HG03469 (cell line): ENCODE measurements around the gene HIGD1C.

Source experiments
- ATAC-seq: cut with Tn5 transposase; IDR thresholded peaks from one replicate; pipeline ENCODE4 v1.9.1; 2021; ENCODE audit warnings: mild to moderate bottlenecking, moderate library complexity, moderate number of reproducible peaks; ENCODE audit not compliant: unreplicated experiment

The HIGD1C gene

DNA sequence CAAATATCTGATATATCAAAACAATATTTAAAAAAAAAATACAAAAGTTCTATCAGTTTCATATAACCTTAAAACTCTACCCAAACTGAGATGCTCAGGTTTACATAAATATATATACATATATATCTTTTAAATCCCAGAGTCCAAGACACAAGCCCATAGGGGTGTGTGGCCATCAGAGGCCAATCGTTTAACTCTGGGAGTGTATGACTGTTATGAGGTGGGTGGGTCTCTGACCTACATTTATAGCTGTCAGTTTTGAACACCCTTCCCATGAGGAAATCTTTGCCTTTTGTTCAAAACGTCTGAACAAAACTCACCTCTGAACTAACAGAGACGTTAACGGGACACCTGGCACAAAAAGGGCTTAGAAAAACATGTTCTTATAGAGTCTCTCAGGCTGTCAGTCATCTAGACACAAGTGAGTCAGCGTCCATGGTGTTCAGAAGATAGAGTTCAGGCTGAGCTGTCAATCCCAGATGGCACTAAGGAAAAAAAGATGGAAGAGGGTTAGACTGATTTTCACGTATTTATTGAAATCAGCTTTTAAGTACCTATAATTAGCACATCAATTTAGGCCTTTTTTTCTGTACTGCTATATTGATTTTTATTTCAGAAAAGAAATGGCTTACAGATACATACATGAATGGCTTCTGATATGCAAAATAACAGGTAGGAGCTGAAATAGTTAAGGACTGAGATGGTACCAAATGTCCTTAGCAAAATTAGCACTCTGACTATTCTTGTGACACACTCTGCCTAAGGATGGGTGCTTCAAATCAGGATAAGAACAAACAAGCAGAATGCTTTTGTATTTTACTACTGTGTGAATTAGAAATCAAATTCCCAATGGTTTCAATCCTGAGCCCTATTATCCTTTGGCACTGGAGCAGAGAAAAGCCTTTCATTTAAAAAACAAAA, 29.2 kb downstream of the HIGD1C start:
- no peak for ATAC-seq

DNA sequence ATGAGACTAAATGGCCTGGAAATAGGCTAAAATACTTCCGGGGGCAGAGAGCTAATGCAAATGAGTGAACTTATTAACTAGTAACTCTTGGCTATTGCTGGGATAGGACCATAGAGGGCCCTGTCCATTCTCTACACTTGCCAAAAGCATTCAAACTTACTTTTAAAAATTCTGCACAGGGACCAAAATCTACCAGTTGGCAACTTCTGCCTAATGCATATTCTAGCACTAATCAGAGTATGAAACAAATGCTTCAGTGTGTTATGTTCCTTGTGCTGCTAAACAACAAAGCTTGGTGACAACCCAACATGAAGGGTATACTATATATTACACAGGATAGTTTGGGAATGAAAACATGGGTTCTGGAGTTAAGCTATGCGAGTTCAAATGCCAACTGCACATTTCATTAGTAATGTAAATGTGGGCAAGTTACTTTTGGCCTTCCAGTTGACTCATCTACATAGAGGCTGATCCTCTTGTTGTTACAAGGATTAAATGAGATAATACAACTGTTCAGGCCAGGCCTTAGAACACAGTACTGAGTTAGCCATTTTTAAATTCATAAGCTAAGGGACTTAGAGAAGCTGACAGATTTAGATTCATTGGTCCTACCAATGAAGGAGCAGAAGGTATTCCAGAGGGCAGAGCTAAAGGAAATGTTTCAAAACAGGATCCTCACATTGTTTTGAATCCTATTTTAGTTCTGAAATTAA, 32.4 kb downstream of the HIGD1C start:
- no peak for ATAC-seq

DNA sequence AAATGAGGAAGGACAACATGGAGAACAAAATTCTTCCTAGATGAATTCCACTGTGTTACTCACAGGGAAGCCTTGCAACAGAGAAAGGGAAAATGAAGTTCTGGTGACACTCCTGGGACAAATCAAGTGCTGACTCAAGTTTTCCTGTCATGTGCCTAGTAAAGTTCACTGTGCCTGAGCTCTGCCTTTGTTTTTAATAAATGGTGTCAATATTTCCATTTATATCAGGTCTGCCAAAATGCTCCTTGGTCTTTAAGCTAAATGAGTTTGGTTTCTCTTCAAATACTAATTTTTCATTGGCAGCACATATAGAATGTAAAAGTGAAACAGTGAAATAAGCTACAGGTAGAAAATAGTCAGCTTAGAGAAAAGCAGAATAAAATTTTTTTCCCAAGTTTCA, 33.0 kb downstream of the HIGD1C start:
- ATAC-seq = no peak

DNA sequence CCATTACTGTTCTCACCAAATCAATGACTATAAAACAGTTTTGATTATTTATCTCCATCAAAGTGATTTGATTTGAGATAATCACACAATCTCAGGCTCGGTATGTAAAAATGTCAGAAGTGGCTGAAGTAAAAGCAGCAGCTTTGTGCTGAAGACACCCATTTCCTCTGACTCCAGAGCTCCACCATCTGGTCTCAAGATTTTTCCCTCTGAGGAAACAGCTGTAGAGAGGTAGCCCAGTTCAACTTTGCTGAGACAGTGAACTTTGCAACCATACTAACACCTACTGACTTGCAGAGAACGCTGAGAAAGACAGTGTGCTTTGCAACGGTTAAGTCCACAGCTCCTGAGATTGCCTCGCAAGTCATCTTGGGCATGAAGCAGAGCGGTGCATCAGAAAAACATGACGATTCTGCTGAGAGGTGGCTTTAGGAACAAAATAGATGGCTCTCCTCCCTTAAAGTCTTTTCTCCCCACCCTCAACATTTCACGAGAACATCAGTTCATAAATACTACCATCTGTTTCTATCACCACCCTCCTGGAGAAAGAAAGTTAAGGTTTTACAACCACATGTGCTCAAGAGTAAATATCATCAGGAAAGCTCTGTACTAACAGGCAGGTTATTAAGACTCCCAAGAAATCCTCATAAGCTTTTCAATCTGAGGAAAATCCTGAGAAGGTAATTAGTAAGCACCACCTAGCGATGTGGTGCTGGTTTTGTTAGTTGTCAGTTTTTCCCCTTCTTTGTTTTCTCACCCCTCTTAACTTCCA, 34.8 kb downstream of the HIGD1C start:
- ATAC-seq = no peak

DNA sequence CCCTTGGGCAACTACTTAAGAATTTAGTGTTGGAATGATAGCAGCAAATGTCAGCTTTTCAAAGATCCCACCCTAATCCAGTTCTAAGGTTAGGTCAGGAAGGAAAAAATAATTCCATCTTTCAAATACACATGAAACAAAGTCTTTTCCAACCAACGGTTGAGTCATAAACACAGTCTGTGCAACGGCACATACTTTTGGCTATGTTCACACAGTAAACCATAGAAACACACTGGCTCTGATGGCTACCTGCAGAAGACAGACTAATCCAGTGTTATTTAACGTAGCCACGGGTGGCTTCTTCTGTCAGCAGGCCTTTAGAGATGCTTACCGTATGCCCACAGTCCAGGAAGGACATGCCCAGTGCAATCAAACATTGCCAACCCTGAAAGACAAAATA, 35.7 kb downstream of the HIGD1C start:
- ATAC-seq = no peak

DNA sequence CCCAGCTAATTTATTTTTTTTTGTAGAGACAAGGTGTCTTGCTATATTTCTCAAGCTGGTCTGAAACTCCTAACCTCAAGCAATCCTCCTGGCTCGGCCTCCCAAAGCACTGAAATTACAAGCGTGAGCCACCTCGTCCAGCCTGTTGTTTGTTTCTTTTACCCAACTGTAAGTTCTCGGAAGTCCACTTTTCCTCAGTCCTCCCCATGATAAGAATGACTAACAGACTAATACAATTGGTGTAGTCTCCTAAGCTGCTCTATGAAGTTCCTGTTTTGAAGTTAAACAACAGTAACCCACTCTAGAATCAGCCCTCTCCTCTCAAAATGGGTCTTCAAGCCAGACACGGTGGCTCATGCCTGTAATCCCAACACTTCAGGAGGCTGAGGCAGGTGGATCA, 36.5 kb downstream of the HIGD1C start:
- ATAC-seq = no peak

DNA sequence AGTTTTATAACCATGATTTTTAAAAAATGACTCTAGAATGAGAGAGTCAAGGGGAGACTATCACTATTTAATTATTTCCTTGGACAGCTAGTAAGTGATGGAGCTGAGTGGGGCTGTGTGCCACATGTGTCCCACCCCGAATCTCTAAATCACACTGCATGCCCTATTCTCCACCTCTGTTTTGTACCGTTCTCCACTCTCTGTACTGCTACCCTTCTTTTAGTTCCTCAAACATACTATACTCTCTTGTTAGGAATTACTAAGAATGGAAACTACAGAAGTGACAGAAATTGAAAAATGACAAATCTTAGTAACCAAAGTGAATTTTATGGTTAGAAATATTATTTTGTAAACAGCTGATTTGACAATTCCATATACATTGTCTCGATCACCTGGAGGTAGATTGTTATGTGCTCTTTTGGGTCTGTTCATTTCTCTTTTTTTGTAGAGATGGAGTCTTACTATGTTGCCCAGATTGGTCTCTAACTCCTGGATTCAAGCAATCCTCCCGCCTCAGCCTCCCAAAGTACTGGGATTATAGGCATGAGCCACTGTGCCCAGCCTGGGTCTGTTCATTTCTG, 37.9 kb downstream of the HIGD1C start:
- no peak for ATAC-seq

DNA sequence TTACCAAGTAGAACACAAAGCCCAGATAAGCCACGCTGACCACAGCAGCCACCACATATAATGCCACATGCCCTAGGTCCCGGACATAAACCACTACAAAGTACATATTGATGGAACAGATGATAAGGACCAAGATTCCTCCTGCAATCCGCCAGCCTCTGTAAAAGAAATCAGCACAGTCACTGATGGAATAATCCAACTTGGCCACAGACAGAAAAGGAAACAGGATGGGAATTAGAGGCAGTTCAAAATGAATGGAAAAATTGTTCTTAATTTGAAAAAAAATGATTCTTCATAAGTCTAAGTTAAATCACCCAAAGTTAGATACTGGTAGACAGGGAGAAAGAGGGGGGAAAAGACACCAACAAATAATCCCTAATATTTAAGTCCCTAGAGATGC, 38.4 kb downstream of the HIGD1C start:
- no peak for ATAC-seq

DNA sequence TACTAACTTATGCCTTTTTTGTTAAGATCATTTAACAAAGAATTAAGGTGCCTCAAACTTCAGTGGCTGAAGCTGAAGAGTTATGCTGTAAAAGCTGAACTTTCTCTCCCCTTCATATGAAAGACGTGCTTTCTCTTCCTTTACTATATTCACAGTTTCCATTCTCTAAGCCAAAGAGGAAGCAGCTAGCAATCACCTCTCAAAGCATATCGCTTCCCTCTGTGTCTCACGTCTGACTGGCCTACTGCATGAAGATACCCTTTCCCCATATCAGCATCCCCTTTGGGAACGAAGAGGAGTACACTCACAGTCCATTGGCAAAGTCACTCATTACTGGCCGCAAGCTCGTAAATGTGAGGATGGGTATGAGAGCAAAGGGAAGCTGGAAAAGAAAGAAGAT, 38.9 kb downstream of the HIGD1C start:
- no peak for ATAC-seq

DNA sequence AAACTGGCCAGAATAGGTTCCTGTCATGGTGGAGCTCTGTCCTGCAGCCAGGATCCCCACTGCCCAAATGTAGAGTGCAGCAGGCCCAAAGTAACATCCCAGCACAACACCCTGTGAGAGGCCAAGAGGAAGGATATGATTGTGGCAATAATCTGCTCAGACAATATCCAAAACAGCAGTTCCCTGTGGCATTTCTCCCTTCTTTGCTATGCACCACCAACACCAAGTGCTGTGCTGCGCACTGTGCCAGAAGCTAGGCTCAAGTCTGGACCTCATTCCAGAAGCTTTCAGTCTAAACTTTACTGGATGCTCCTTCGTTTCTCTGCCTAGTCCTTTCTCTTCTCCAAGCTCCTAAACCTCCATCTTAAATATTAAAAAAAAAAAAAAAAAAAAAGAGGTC, 40.5 kb downstream of the HIGD1C start:
- no peak for ATAC-seq

DNA sequence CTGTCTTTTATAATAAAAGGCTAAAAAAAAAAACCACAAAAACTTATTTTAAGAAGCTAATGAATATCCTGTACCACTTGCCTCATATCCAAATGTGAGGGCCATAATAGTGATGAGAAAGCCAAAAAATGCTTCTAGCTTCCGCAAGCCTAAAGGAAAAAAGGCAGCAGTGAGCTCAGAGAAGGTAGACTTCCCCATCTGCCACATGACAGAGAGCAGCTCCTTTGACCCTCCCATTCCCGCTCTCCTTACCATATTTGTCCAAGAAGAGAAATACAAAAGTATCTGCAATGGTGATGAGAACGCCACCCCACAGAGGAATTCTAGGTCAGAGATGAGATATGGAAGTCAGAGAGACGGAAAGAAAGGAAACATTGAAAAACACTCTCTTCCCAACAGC, 46.7 kb downstream of the HIGD1C start:
- ATAC-seq = no peak

DNA sequence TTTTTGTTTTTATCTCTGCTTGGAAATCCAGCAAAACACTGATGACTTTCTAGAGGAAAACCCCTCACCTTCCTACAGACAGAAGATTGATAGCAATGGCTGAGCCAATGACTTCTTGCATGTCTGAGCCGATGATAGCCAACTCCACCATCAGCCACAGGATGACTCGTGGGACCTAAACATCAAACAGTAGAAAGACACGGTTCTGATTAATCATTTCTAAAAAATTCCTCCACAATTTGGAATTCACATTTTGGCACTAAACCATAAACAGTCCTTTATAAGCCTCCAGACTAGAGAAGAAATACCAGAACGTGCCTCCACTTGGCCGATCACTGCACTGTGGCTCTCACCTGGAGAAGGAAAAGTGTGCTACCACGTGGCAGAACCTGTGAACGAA, 47.9 kb downstream of the HIGD1C start:
- ATAC-seq = no peak

DNA sequence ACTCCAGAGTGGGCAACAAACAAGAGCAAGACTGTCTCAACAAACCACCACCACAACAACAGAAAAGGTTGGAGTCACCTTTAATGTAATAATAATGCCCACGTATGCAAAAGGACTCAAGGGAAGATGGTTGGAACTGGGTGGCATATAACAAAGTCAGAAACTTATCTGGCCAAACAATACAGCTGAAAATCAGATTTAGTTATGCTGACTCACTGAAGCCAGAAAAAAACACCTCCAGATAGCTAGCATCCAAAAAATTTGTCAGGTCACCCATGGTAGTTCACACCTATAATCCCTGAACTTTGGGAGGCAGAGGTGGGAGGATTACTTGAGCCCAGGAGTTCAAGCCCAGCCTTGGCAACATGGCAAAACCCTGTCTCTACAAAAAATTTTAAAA, 49.5 kb downstream of the HIGD1C start:
- ATAC-seq = no peak

DNA sequence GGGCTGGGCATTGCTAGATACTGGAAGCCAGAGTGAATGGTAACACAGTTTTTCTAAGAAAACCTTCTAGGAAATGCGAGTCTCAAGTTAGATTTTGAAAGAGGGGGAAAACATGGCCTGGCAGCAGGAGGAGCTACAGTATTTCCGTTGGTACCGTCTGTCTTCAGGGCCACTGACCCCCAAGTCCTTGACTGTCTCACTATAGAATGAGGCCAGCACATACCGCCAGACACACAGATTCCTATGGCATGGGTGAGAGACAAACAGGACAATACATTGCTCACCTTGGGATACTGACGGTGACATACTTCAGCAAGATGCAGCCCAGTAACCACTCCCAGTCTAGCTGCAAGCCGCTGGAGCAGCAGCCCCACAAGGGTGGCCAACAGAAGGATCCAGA, 52.2 kb downstream of the HIGD1C start:
- ATAC-seq = no peak

DNA sequence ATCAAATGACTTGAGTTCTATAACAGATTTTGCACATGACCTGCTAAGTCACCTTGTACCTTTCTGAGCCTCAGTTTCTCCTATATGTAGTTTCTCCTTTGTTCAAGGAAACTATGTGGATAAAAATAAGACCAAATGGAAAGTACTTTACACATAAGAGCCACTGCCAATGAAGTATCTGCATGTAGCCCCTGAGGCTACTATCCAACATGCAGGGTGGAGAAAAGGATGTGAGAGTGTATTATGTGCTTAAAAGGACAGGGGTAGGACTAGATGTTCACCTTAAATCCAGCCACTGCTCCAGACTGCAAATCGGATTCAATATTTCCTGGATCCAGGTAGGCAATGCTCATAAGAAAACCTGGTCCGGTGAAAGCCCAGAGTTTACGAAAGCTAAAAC, 52.7 kb downstream of the HIGD1C start:
- ATAC-seq = no peak

DNA sequence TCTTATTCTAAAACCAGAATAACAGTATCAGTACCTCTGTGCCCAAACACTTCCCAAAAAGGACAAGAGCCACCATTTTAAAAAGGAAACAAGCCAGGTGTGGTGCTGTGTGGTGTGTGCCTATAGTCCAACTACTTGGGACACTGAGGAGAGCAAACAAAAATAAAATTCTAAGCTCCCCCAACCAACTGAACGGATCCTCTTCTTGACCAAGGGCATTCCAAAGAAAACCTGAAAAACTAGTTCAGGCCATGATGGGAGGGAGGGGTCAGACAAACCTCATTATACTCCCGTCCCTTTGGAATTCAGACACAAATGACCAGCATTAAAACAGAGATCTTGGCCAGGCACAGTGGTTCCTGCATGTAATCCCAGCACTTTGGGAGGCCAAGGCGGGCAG, 53.3 kb downstream of the HIGD1C start:
- ATAC-seq = no peak

DNA sequence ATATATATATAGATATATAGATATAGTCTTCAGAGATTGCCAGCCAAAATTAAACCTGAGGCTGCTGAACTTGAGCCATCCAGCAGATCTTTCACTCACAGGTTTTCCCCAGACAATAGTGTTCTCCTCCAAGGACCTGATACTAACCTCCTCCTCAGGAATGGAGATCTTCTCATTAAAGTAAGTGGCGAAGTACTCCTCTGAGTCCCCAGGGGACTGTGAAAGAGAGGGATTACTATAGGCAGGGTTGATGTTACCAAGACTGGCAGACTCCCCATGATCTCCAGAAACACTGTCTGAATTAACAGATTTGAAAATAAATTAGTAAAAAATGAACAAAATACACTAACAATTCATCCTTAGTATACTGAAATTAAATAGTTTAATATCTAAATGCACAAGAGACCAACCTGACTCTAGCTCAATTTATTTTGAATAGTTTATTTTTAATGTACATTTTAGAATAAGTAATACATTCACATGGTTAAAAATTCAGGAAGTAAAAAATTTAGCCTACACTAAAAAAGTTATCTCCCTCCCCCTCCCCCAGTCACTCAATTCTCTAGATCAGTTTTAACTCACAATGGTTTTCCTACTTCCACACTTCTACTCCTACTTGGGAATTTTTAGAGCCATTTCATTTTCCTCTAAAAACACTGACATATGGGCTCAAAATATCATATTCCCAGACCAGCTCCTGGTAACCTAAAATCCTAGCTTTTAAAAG, 56.1 kb downstream of the HIGD1C start:
- no peak for ATAC-seq

DNA sequence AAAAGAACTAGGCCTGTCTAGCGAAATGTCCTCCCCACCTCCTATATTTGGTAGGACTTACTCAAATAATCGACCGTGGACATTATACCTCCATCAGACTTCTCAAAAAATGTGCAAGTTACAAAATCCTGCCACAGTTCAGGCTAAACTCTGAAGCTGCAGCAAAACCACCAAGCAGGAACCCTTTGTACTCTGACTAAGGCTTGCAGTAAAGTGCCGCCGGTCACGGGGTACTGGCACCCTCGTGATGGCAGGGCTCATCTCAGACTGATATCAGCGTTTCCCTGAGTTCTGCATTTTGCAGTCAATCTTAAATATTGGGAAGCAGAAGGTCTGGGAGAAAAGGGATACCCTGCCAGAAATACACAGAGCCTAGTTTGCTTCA, 56.7 kb downstream of the HIGD1C start:
- no peak for ATAC-seq

DNA sequence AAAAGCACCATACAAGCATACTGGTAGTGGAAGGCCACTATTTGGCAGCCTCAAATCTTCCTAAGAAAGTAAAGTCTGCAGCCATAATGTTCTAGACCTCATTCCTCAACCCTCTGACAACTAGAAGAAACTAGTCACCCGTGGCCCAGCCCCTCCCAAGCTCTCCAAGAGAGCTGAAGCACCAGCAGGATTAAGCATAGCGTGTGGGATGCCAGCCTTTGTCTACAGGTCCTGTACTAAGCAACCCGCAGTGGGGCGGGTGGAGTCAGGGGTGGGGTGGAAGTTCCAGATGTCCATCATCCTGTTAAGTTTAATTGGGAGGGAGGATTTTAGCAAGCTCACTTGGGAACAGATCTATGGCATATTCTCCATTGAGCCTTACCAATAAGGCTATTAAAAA, 59.6 kb downstream of the HIGD1C start:
- no peak for ATAC-seq

DNA sequence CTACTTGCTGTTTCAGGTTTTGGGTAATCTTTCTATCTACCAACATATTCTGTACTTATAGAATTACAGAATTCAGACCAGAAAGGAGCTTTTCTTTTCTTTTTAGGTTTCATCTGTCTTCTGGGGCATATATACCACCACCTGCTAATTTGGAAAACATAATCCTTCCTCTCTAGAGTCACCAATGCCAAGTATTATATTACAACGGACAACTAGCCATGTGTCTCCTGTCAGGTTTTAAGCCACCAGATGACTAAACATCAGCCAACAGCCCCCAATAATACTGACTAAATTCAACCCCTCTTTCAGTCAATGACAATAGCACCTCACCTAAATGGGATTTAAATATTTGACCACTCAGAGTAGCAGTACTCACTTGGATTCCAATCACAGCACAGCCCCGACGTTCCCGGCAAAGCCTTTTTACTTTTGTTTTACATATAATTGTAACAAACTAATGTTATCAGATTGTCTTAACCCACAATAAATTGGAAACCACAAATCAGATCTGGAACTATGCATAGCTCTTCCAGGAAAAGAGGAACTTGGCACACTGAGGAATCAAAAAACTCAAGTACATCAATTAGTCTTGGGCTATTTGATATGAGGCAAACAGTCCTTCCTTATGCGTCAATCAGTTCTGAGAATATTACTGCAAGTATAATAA, 60.4 kb downstream of the HIGD1C start:
- no peak for ATAC-seq
